Measurements from ENCODE around the gene KRT80. TPM values are rescaled to one million over a fixed set of nuclear protein-coding genes. Genes with fewer than 3 reads are reported as not detected.

The KRT80 gene
- total and polyA plus RNA-seq, 2 experiments from 2014 or later, result not detected

- Histone ChIP-seq H4K20me1 (replicated peaks; ENCODE audit: insufficient read depth) (no peaks in the 10 kb centered on the region), H3K27me3 (ENCODE audit: insufficient read depth) (no peaks in the 10 kb centered on the region), H3F3A (replicated peaks; ENCODE audit: low read depth) (no peaks in the 10 kb centered on the region), H3K4me1 (ENCODE audit: insufficient read depth) (peaks cover 14% of the 10 kb centered on the region), H3K9me2 (ENCODE audit: insufficient read depth) (no peaks in the 10 kb centered on the region), H3K4me3 (no peak overlapping the region), H2AFZ (no peak overlapping the region), H3K27ac (ENCODE audit: low read depth) (no peak overlapping the region), H3K79me2 (replicated peaks; ENCODE audit: insufficient read depth) (no peaks in the 10 kb centered on the region), H3K36me3 (ENCODE audit: insufficient read depth) (no peaks in the 10 kb centered on the region), H3K4me2 (no peak overlapping the region)
- H3K27me3 Mint-ChIP-seq (ENCODE audit: insufficient read depth, low read depth, poor library complexity), result peaks cover 7% of the 10 kb centered on the region
- ATAC-seq (no peak), DNase-seq (ENCODE audit: low spot score) (no peak)
- no peaks in the 10 kb centered on the region for H3K36me3 Mint-ChIP-seq (ENCODE audit: low read depth)
- H3K4me3 Mint-ChIP-seq, result no peak overlapping the region; the same call in 2 of the 3 replicates
- H3K9me3 Mint-ChIP-seq, result no peaks in the 10 kb centered on the region
- H3K4me1 Mint-ChIP-seq, result peaks cover 32% of the 10 kb centered on the region
- no peak overlapping the region for H3K27ac Mint-ChIP-seq
- TF ChIP-seq ZNF331 (CRISPR knock-in tag; IDR thresholded peaks at IDR 0.05; ENCODE audit: low read depth), result no peak
These were observed 5.5 kb downstream of the KRT80 start for GRCh38 chr12:52186118-52186840.

- H3K4me1 Mint-ChIP-seq, result peaks cover 36% of the 10 kb centered on the region
- Histone ChIP-seq H3K4me1 (ENCODE audit: insufficient read depth) (peaks cover 14% of the 10 kb centered on the region), H3K4me2 (no peak overlapping the region)
These were observed 6.3 kb downstream of the KRT80 start for GRCh38 chr12:52185400-52185967.

More at GRCh38 chr12:52185400-52185967, 6.3 kb downstream of the KRT80 start:
- H3K27ac Mint-ChIP-seq, result no peak overlapping the region
- no peaks in the 10 kb centered on the region for H3K36me3 ChIP-seq (ENCODE audit: insufficient read depth)
- H4K20me1 ChIP-seq (replicated peaks; ENCODE audit: insufficient read depth), result no peaks in the 10 kb centered on the region
- no peaks in the 10 kb centered on the region for H3F3A ChIP-seq (replicated peaks; ENCODE audit: low read depth)
- H2AFZ ChIP-seq, result no peak overlapping the region
- H3K27ac ChIP-seq (ENCODE audit: low read depth), result no peak overlapping the region
- peaks cover 9% of the 10 kb centered on the region for H3K27me3 Mint-ChIP-seq (ENCODE audit: insufficient read depth, low read depth, poor library complexity)
- no peaks in the 10 kb centered on the region for H3K9me3 Mint-ChIP-seq
- H3K36me3 Mint-ChIP-seq (ENCODE audit: low read depth), result no peaks in the 10 kb centered on the region
- no peak overlapping the region for H3K4me3 Mint-ChIP-seq
- no peak overlapping the region for H3K4me3 ChIP-seq
- ATAC-seq (no peak), DNase-seq (ENCODE audit: low spot score) (no peak)
- H3K9me2 ChIP-seq (ENCODE audit: insufficient read depth), result no peaks in the 10 kb centered on the region
- H3K79me2 ChIP-seq (replicated peaks; ENCODE audit: insufficient read depth), result no peaks in the 10 kb centered on the region
- TF ChIP-seq CTCF (conservative IDR thresholded peaks at IDR 0.05; ENCODE audit: low read depth in 2 of 2), result no peak
- TF ChIP-seq NANOG (IDR thresholded peaks at IDR 0.05; ENCODE audit: borderline replicate concordance), result no peak
- TF ChIP-seq EZH2 (IDR thresholded peaks at IDR 0.05; ENCODE audit: low read depth, unreplicated experiment), result no peak
- TF ChIP-seq STAT1 (IDR thresholded peaks at IDR 0.05; ENCODE audit: unreplicated experiment), result no peak
- no peak for TF ChIP-seq EZH2phosphoT487 (IDR thresholded peaks at IDR 0.05; ENCODE audit: unreplicated experiment)
- no peak for TF ChIP-seq ZNF331 (CRISPR knock-in tag; IDR thresholded peaks at IDR 0.05; ENCODE audit: low read depth)
- TF ChIP-seq JUNB (IDR thresholded peaks at IDR 0.05; ENCODE audit: unreplicated experiment), result no peak
- no peaks in the 10 kb centered on the region for H3K27me3 ChIP-seq (ENCODE audit: insufficient read depth)

Data from GM23338 (cell line).